ENCODE results near the gene CLCN6. TPM values are rescaled to one million over a fixed set of nuclear protein-coding genes. Genes with fewer than 3 reads are reported as not detected.

The CLCN6 gene
- total and polyA plus RNA-seq, 2 of the 13 experiments (the other 11 are each of a cell fraction or from before 2014, with no cell fraction given), result 14.9 to 19.3 TPM

DNA sequence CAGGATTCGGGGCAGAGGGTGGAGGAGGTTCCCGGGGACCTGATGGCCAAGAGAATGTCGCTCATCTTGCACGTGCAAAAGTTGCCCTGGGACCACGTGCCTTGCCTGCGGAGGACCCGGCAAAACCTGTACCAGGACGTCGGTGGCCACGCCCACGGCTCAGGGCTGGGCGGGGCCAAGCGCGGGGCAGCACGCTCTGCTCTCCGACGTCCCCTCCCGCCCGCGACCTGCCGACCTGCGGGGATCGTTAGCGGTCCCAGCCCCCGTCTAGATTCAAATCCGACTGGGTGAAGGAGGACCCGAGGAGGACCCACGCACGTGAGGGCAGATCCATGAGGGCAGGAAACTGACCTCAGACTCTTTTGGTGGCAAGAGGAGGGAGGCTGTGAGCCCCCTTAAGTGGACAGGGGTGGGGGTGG, 44.0 kb upstream of the CLCN6 start, which contains the start of gene C1orf167:
C1orf167 (plus strand) TSS at position 206 of the 419 bp plus-strand sequence. CDS start 2,208 bp downstream, outside the sequence.
- FAIRE-seq, result no peak
- Histone ChIP-seq H3K27me3 (ENCODE audit: control insufficient read depth in 1 of 2, insufficient read depth in 2 of 2, low read length in 2 of 2) (peaks cover 12 to 41% of the 10 kb centered on the region in 2 experiments; a peak in 4 of 5 replicates), H3K36me3 (replicated peaks in 1 of 2; ENCODE audit: control insufficient read depth in 1 of 2, insufficient read depth in 2 of 2, low read length in 2 of 2) (no peaks in the 10 kb centered on the region), H3K9ac (ENCODE audit: insufficient read depth, low read depth, low read length) (no peak within 1 kb of the TSS), H4K20me1 (ENCODE audit: insufficient read depth, low read length) (no peaks in the 10 kb centered on the region), H3K79me2 (ENCODE audit: insufficient read depth, low read length) (no peaks in the 10 kb centered on the region), H3K4me3 (replicated peaks in 1 of 3; ENCODE audit: insufficient read depth in 1 of 3, low read depth in 2 of 3, low read length in 3 of 3) (peak within 1 kb of the TSS in 1 of 3 experiments; percentile 11; a peak in 1 of 6 replicates), H3K4me1 (ENCODE audit: insufficient read depth, low read length) (0 out of 2 replicates have a peak, but pooled peaks cover 6% of the 10 kb centered on the region), H2AFZ (ENCODE audit: low read length) (no peak within 1 kb of the TSS), H3K27ac (ENCODE audit: extremely low read length, insufficient read depth, low read length) (no peak within 1 kb of the TSS), H3K4me2 (ENCODE audit: low read depth, low read length) (peak within 1 kb of the TSS; percentile 12; the same call in 1 of the 2 replicates), H3K9me3 (ENCODE audit: low read length) (no peaks in the 10 kb centered on the region)
- ChIA-PET CTCF (ENCODE audit: low intra/inter-chr PET ratio, low total read pairs) (interaction anchor here (1.4 kb wide), 1 partner anchor 23 kb away, joined by 4 read pairs; no protein-coding TSS in a partner anchor), POLR2A (interaction anchor here (1.3 kb wide), 1 partner anchor 9 kb away, joined by 3 read pairs; no protein-coding TSS in a partner anchor)
- ATAC-seq, result peak; percentile 39; the same call in 2 of the 3 replicates
- TF ChIP-seq DPF2 (CRISPR knock-in tag; IDR thresholded peaks at IDR 0.05; ENCODE audit: borderline replicate concordance, low read depth), result no peak
- TF ChIP-seq, protein P1, sequence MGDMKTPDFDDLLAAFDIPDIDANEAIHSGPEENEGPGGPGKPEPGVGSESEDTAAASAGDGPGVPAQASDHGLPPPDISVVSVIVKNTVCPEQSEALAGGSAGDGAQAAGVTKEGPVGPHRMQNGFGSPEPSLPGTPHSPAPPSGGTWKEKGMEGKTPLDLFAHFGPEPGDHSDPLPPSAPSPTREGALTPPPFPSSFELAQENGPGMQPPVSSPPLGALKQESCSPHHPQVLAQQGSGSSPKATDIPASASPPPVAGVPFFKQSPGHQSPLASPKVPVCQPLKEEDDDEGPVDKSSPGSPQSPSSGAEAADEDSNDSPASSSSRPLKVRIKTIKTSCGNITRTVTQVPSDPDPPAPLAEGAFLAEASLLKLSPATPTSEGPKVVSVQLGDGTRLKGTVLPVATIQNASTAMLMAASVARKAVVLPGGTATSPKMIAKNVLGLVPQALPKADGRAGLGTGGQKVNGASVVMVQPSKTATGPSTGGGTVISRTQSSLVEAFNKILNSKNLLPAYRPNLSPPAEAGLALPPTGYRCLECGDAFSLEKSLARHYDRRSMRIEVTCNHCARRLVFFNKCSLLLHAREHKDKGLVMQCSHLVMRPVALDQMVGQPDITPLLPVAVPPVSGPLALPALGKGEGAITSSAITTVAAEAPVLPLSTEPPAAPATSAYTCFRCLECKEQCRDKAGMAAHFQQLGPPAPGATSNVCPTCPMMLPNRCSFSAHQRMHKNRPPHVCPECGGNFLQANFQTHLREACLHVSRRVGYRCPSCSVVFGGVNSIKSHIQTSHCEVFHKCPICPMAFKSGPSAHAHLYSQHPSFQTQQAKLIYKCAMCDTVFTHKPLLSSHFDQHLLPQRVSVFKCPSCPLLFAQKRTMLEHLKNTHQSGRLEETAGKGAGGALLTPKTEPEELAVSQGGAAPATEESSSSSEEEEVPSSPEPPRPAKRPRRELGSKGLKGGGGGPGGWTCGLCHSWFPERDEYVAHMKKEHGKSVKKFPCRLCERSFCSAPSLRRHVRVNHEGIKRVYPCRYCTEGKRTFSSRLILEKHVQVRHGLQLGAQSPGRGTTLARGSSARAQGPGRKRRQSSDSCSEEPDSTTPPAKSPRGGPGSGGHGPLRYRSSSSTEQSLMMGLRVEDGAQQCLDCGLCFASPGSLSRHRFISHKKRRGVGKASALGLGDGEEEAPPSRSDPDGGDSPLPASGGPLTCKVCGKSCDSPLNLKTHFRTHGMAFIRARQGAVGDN (CRISPR knock-in tag; IDR thresholded peaks at IDR 0.05), result 0 out of 2 replicates have a peak, but pooled peaks have one; percentile 21
- intact Hi-C loops (cut with micrococcal nuclease; ENCODE audit: unreplicated experiment) (no loop called here), in situ Hi-C loops (cut with HindIII; ENCODE audit: extremely low pct_ligation_motif_present, low pct_unique_long_range_greater_than_20kb) (no loop called here)
- DNase-seq (ENCODE audit: low spot score), result no peak
- 22% methylated on average over 5 of the region's 29 CpGs for WGBS (ENCODE audit: low lambda C conversion rate)
- BruUV-seq (replicated peaks), result no TSS peak

DNA sequence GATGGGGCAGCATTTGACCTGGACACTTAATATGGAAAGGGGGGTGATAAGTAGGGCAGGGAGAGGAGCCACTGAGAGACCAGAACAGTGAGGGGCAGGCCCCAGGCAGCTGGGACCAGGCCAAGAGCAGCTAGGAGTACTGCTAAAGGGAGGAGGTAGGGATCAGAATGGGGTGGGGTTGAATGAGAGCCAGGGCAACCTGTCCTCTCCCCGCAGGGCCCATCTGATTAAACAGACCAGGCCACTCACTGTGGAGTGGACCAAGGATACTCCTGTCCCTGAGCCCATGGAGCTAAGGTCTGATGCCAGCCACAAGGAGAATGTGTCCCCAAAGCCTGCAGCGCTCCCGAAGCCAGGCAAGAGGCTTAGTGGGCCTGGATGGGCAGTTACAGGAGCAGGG, 41.9 kb upstream of the CLCN6 start:
- POLR2A ChIA-PET, result no interaction called here

More for the DNA sequence above, 41.9 kb upstream of the CLCN6 start:
- Histone ChIP-seq H3K4me2 (ENCODE audit: low read depth, low read length) (no peak overlapping the region), H3K9me3 (ENCODE audit: low read length) (no peaks in the 10 kb centered on the region), H3K4me3 (replicated peaks in 1 of 3; ENCODE audit: insufficient read depth in 1 of 3, low read depth in 2 of 3, low read length in 3 of 3) (no peak overlapping the region), H3K27me3 (ENCODE audit: control insufficient read depth in 1 of 2, insufficient read depth in 2 of 2, low read length in 2 of 2) (peaks cover 17 to 55% of the 10 kb centered on the region in 2 experiments; a peak in 4 of 5 replicates), H4K20me1 (ENCODE audit: insufficient read depth, low read length) (no peaks in the 10 kb centered on the region), H3K36me3 (replicated peaks in 1 of 2; ENCODE audit: control insufficient read depth in 1 of 2, insufficient read depth in 2 of 2, low read length in 2 of 2) (no peaks in the 10 kb centered on the region), H3K4me1 (ENCODE audit: insufficient read depth, low read length) (peaks cover 11% of the 10 kb centered on the region; the same call in 1 of the 2 replicates), H3K79me2 (ENCODE audit: insufficient read depth, low read length) (no peaks in the 10 kb centered on the region), H2AFZ (ENCODE audit: low read length) (no peak overlapping the region), H3K27ac (ENCODE audit: extremely low read length, insufficient read depth, low read length) (no peak overlapping the region), H3K9ac (ENCODE audit: insufficient read depth, low read depth, low read length) (no peak overlapping the region)
- DNase-seq (ENCODE audit: low spot score) (no peak), FAIRE-seq (no peak), ATAC-seq (no peak; the same call in 2 of the 3 replicates)
- no TSS peak for BruUV-seq (replicated peaks)
- intact Hi-C loops (cut with micrococcal nuclease; ENCODE audit: unreplicated experiment), result no loop called here
- CTCF ChIA-PET (ENCODE audit: low intra/inter-chr PET ratio, low total read pairs), result no interaction called here
- no peak for TF ChIP-seq HNF4G (IDR thresholded peaks at IDR 0.05; ENCODE audit: borderline replicate concordance, low read depth, low read length)
- no peak for TF ChIP-seq HNF4G (CRISPR knock-in tag; IDR thresholded peaks at IDR 0.05; ENCODE audit: borderline replicate concordance, low read depth)
- in situ Hi-C loops (cut with HindIII; ENCODE audit: extremely low pct_ligation_motif_present, low pct_unique_long_range_greater_than_20kb), result no loop called here
- 44% methylated on average over 1 of the region's 3 CpGs for WGBS (ENCODE audit: low lambda C conversion rate)

Measured in HepG2 (cell line).